NCI-H187 treated with DMSO at 0.1 percent for 48 hours (cell line): ENCODE results near the gene EML6.

Source experiments
- DNase-seq: peaks from one replicate; lab custom pipeline; 2025; lab: John Stamatoyannopoulos, UW

EML6 gene

DNA sequence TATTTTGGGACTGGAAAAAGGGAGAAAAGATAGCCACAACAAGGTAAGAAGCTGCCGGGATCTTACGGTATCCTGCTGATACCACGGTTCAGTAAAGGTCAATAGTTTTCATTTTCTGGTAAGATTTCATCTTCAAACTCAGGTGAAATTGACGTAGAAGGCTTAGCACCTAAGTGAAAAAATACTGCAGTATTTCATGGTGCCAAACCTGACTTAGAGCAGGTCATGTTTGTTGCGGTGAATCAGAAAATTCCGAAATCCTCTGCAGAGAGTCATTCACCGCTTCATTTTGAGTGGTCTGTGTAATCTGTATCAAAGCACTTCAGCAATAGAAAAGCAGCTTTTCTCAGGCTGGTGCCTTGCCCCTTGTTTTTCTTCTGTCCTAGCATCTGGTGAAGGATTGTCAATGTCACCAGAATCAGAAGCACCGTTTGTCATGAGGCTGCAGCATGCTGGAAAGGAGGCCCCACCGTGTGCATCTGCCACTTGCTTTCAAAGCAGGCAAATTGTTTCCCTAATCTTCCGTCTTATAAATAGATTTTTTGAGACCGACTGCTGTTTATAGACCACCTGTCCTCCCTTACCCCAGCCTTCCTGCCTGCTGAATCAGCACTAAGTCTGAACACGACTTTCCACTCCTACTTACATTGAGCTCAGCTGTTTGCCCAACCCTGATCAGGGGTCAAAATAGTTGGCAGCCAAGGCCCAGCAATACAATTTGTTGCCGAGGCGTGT lies 156.3 kb downstream of the EML6 start:
- DNase-seq: no peak

DNA sequence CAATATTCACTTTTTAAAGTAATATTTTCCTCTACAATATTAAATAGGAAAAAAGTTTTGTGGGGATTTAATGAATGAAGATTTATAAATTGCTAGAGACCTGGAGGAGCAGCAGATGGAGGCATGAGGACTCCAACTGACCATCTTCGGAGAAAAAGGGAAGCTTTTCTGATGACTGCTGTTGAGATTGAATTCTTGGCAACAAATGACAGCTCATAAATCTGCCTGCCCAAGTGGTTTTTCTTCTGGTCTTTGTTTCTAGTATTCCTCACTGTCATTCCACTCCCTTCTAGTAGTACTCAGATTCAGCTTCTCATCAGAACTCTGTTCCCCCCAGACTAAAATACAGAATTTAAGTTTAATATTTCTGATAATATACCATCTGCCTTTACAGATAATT lies 157.0 kb downstream of the EML6 start:
- DNase-seq: no peak

DNA sequence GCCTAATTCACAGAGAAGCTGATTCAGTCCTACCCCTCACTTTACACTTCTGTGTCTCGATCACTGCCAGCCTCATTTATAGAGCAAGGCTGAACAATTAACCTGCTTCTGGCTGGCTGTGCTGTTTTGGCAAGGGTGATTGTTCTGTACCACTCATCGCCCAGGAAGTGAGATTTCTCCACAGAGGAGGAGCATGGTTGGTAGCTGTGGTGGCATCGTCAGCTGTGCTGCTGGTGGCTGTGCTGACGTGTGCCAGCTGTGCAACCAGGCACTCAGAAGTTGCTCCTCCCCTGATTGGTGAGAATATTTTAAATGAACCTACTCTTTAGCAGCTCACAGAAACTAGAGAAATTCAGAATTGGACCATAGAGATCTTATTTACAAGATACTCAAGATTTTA lies 158.3 kb downstream of the EML6 start:
- no peak for DNase-seq

DNA sequence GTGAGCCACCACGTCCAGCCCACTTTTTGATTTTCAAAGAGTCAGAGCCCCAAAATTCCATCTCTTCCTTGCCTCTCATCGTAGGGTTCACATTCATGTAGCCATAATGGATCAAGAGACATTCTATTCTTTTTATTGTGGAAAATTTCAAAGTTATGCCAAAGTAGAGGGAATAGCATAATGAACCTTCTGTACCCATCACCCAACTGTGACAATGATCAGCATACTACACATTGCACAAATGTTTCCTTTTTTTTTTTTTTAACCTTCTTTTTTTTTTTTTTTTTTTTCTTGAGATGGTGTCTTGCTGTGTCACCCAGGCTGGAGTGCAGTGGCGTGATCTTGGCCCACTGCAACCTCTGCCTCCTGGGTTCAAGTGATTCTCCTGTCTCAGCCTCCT lies 162.4 kb downstream of the EML6 start:
- no peak for DNase-seq

DNA sequence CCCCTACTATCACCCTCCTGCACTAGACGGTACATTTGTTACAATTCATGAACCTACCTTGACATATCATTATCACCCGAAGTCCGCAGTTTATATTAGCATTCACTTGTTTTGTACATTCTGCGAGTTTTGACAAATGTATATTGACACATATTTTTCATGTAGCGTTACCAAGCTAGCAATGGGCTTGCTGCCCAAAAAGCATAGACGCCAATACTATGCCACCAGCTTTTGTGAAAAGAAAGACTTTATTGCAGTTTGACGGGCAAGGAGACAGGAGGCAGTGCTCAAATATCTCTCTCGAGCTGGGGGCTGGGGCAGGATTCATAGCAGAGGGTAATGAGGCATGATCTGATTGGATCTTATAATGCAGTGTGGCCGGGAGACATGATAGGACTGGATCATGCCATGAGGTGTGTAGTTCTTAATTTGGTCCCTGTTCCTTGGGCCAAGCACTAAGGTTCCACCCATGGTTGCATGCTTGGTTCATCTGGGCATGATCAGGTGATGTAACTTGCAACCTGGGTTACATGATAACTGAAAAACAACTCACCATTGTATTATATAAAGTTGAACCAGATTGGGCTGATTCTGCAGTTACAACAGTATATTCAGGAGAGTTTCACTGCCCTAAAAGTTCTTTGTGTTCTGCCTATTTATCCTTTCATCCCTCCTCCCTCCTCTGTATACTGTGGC lies 164.5 kb downstream of the EML6 start:
- DNase-seq: no peak

DNA sequence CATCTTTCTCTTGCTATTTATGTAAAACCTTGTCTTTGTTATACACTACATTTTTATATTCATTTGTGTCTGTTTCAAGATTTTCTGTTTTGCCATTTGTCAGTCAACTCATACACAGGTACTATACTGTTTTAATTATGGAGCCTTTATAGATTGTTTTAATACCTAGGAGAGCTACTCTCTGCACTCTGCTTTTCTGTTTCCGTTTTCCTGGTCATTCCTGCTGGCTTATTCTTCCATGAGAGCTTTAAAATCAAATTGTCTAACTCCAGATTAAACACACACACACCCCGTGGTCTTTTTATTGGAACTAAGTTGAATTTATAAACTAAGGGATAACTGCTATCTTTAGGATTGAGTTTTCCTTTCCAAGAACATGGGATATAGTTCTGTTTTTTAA lies 165.6 kb downstream of the EML6 start:
- no peak for DNase-seq

DNA sequence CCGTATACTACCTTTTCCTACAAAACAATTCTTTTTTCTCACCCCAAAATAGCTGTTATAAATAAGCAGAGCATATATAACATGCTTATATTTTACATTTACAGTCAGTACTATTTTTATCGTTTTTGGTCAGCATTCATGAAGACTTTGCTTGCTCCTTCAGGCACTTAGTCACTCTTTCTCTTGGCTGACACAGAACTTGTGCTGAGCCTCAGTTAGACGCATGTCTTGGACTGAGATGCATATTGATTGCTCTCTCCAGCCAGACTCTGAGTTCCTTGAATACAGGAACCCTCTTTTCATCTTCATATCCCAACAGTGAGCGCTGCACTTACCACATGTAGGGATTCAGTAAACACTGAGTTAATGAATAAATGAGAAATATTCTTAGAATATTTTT lies 168.4 kb downstream of the EML6 start:
- DNase-seq: no peak

DNA sequence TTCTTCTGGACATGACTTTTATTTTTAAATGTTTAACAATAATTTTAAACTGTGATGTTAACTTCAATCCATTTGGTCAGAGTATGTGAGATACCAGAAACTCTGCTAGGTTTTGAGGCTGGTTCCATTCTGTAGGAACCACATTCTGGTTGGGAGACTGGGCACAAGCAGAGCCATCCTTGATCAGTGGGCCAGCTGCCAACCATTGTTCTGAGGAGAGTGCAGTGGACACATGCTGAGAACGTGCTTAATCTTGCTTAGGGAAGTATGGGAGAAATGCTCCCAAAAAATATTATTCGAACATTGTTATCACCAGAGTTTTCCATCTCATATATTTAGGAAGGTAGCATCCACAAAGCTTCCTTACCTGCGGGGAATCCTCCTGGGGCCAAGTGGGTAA lies 171.0 kb downstream of the EML6 start:
- no peak for DNase-seq

DNA sequence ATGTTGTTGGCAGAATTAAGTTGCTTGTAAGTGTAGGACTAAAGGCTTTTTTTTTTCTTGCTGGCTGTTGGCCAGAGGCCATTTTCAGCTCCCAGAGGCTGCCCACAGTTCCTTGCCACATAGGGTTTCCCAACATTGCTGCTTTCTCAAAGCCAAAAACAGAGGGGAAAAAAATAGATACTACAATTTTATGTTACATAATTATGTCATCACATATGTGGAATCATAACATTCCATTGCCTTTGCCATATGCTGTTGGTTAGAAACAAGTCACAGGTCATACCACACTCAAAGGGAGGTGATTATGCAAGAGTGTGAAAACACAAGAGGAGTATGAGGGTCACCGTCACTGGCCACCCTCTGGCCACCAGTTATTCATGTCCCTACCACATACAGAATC lies 172.3 kb downstream of the EML6 start:
- no peak for DNase-seq

DNA sequence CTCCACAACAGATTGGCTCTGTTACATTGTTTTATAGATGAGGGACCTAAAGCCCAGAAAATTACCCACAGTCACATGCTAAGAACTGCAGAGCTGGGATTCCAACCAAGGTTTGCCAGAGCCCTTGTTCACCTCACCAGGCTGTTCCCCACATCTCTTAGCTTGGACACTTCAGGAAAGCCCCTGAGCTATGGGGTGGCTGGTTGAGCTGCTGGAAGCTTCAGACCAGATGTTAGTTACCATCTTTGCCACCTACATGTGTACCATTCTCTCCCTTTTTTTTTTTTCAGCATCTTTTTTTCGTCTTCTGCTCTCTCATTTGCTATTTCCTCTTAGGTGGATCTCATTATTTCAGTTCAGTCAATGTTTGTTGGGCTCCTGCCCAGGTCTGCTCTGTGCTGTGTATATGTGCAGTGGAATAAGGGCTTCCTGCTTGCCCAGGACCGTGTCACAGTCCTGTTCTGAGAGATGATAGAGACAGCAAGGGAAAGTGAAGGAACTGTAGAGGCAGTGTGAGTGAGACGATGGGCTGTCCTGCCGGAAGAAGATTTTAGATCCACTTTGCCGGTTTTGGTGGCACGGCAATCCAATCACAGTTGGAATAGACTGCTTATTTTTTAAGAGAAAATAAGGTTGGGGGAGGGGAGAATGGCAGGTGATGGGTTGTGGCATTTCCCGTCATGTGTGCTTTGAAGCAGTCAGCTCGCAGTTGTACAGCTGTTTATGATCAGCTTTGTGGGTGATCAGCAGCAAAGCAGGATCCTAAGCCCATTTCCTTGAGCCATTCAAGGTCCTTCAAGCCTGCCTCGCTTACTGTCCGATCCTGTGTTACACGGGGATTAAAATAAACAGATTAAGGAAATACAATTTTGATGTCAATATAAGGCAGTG lies 174.2 kb downstream of the EML6 start:
- no peak for DNase-seq

DNA sequence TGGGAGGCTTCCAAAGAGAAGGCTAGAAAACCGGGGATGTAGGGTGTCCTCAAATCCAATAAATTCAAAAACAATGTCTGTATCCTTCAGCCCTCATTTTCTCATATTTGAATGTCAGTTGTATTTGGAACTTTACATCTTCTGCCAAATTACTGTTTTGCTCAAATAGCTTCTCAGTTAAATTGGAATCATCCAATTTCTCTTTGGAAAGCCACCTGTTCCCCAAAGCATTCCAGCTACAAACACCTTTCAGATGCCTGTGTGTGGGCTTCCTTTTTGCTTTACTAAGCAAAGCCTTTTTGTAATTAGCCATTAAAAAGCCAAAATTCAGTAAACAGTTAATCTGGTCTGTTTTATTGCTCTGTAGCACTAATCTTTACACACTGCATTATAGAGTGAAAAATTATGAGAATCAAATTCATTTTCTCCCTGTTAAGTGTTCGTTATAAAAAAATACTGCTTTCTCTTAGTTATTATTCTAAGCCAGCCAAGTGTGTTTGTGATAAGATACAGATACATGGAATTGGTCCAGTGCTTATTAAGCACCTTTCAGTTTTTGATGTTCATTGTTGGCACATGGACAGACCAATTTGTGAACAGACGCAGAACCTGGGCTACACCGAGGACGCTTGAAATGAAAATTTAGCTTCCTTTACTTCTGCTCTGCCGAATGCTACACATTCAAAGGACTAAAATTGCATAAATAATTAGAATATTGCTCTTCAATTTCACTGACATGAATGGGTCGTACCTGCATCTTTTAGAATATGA lies 175.2 kb downstream of the EML6 start:
- DNase-seq: no peak

DNA sequence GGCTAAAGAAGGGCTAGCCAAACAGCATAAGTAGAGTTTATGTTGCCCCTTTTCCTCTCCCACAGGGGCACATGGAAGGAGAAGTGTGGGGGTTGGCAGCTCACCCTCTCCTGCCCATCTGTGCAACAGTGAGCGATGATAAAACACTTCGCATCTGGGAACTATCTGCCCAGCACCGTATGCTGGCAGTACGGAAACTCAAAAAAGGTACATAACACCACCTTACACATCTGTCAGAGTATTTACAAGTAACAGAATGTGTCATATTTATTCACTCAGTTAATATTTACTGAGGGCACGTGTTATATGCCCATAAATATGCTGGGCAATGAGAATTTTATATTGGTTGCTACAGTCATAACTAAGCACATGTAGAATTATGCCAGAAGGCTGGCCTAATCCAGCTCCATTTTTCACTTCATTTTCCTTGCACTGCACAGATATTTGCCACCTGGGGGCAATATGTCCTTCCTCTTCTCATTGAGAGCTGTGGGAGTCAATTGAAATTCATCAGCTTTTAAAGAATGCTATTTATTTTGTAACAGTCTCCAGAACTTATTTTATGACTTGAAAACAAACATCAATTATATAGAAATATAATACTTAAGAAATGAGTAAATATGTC lies 176.2 kb downstream of the EML6 start:
- DNase-seq: no peak

DNA sequence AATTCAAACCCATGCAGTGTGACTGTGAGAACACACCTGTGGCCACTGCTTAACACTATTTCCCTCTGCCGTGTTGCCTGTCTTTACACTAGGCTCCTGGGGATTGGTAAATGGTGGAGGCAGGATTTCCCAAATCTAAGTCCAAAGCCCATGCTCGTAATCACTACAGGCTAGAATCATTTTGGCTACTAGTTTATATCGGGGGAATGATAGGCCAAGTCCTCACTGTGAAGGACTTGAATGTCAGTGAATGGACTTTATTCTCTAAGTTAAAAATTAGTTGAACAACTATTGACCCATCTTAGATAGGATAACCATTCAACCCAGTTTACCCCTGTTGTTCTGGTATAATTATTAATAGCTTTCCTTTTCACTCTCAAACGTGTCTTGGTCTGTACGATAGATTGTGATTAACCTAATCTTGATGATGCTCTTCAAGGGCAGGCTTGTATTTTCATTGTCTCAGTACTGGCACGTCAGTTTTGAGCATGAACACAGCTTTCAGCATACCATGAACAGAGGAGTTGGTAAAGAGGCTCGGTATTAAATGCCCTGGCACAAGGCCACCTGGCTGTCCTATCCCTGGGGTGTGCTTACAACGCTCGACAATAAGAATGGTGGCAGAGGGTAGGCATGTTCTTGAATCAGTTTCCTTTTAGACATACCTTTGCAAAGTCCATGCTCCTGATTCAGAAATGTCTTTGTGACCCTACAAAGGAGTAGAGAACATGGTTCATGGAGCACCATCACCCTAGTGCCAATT lies 177.9 kb downstream of the EML6 start:
- DNase-seq: no peak

DNA sequence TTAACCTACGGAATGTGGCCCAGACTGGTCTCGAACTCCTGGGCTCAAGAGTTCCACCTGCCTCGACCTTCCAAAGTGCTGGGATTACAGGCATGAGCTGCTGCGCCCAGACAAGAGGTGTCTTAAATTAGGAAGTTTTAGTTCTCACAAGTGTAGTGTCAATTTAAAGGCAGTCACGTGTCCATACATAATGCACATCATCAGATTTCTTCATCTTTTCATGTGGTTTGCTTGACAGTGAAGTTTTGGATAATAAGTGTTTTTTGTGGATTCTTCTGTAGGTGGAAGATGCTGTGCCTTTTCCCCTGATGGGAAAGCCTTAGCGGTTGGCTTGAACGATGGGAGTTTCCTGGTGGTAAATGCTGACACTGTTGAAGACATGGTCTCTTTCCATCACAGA lies 179.3 kb downstream of the EML6 start:
- no peak for DNase-seq

DNA sequence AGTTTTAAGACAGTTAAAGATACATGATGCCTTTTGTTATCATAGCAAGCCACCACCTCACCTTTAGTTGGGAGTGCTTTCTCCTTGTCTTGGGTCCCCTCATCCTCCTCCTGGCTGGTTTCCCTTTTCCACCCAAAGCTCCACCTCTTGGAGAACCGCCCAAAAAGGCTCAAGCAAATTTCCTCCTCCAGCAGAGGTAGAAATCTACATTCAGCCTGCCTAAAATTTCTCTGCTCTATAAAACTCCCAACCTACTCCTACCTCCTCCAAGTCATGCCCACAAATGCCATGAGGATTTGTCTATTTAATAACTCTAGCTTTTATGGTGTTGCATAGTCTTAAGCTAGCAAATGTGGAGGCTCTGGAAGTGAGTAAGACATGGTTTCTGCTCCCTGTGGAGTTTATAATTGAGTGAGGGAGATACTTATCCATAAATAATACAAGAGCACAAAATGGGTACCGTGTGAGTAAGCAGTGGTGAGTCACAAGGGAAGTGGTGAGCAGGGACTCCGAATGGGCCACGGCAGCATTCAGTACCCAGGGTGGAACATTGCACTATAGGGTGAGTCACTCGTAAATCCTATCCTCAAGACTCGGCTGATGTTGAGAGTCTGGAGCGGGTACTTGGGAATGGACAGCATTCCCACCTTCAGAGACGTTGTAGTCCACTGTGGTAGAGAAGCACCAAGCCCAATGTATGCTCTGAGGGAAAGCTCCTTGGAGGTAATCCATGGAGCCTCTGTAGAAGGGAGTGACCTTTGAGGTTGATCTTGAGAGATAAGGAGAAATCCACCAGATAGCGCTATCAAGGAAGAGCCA lies 180.5 kb downstream of the EML6 start:
- DNase-seq: no peak

DNA sequence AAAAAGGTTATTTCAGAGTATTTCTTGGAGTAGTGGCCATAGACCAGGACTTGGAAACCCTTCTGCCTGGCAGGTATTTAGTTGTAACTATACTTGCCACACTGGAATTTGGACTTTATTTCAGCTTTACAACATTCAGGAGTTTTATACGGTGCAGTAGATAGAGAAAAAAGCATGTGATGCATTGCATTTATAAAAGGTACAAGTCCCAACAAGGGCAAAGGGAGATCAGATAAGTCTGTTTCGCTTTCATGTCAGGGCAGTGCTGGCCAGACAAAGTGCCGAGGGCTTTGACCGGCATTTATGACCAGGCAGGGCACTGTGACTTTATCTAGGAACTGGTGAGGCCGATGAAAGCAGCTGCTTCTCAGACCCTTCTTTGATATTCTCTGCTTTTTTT lies 181.4 kb downstream of the EML6 start:
- DNase-seq: no peak

DNA sequence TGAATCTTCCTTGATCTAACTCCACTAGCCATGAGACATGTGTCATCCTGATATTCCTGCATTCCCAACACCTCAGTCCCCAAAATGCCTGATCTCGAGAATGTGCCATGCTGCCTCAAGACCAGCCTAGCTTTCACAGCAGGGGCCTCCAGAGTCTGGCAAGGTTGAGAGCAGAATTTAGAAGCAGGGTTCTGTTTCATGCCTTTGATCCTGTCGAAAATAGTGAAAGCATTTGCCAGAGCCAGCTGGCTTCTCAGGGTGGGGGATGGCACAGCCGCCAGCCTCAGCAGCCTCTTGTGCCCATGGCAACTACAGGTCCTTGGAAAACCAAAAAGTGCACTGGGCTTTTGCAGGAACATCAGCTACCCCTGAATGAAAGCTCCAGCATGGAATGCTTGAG lies 183.3 kb downstream of the EML6 start:
- DNase-seq: no peak

DNA sequence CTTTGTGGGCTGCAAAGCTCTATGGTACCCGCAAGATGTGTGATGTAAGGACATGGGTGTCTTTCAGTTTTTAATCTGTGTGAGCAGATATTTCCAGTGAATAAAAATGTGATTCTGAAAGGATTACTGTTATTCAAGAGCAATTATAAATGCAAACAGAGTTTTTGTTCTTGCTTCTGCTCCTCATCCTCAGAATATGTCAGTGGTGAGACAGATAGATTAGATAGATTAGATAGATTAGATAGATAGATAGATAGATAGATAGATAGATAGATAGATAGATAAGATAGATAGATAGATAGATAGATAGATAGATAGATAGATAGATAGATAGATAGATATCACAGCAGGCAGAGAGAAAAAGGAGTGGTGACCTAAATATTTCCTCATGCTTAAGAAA lies 184.2 kb downstream of the EML6 start:
- DNase-seq: no peak

DNA sequence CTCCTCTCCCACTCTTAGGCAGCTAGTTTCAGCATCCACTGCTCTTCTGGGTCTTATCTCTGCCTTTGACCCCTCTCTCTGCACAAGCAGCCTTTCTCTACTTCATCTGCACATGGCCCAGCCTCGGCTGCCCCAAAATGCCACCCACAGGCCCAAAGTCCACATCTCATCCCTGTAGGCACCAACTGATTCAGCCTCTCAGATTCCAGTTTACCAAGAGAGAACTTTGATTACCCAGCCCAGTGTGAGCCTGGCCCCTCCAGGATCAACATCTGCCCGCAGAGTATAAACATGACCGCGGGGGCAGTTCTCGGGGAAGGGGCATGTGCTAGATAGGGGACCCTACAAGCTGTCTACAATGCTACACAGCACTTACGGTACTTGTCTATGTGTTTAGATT lies 185.1 kb downstream of the EML6 start:
- DNase-seq: no peak

DNA sequence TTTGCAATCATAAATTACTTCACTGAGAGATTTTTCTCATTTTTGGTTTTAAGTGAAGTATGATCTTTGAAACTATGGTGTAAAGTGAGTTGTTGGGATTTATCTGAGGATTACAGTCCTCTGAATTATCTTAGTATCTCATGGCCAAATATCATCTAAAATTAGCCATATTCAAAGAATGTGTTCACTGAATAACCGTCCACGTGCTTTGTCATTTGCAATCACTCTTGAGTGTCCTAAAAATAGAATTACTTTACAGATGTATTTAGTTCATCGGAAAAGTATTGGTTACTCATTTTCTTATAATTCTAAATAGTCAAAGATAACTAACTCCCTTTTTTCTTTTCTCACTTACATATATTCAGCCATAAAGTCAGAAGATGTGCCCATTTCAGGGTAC lies 185.5 kb downstream of the EML6 start:
- no peak for DNase-seq
